ENCODE data around the gene CAGE1.
"Not testable (repeated sequence)": the region's sequence is repeated elsewhere in the genome, so short reads cannot be mapped to it uniquely, and the experiment has no call there.

Gene CAGE1

DNA sequence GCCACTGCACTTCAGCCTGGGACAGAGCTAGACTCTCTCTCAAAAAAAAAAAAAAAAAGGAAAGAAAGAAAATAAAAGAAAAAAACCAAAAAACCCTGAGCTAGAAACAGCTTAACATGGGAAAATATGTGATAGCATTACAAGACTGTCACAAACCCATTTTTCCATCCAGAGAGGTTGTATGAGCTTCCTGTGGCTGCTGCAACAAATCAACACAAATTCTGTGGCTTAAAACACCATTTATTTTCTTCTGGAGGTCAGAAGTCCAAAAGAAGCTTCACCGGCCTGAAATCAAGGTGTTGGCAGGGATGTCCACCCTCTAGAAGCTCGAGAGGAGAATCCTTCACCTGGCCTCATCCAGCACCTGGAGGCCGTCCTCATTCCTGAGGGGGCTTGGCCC lies 54.9 kb downstream of the CAGE1 start:
- DNase-seq, result no peak

DNA sequence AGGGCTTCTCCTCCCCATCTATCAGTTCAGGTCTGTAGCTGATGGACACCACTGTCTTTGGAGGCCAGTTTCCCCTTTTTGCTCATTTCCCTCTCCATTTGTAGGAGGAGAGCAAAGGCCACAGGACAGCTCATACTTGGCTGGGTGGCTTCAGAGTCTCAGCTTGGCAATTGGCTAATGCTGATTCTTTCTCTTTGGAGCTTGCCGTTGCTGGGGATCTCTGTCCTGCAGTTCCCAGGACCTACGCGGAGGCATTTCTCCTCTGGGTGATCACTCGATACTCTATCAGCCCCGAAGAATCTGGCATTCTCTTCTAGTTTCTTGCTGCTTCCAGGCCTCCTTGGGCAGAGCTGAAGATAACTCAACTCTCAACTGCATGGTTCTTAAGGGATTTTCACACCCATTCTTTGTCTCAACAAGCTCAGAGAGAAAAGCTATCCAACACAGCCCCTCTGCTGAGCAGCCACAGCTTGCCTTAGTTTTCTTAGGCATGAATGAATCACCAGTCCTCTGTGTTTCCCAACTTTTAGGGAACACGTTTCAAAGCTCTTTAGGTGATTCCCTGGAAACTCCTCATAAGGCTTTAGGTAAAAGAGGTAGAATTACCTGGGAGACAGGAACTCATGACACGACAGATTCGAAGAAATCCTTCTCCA lies 57.3 kb downstream of the CAGE1 start:
- DNase-seq, result no peak

DNA sequence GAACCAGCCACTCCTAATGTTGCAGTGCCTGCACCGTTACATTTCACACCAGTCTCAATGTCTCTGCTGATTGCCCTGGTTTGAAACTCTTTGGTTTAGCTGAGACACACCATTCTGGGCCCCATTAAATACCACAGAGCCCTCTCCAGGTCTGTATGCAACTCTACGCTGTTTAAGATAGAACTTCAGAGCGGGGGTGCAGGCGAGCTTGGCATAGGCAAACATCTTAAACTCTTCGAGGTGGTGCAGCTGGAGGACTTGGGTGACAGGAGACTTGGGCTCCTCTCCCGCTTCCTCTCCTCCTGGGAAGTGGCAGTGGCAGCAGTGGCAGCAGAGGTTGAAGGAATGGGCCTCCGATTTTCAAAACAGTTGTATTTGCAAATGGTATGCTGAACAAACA lies 58.1 kb downstream of the CAGE1 start:
- DNase-seq, result no peak

DNA sequence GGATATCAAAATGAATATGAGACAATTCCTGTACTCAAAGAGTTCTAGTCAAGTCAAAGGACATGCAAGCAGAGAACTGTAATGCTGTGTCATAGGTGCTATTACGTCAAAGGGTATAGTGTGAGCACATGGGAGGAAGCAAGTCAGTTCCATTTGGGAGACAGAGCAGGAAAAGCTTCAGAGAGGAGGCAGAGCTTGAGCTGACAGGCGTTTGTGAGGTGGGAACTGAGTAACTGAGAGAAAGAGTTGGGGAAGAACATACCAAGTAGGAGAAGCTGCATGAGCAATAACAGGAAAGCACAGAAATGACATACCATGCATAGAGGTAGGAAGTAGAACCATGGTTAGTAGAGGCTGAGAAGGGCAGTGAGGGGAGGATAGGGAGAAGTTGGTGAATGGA lies 61.3 kb downstream of the CAGE1 start:
- no peak for DNase-seq

DNA sequence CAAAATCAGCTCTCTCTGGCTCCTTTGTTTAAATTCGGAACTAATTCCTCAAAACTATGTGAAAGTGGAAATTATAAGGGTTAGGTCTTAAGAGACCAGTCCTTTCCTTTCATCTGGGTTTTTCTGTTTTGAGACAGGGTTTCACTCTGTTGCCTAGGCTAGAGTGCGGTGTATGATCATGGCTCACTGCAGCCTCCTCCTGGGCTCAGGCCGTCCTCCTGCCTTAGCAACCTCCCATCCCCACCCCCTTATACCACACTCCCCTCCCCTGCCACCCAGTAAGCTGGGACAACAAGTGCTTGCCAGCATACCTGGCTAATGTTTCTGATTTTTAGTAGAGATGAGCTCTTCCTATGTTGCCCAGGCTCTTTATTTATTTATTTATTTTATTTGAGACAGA lies 63.8 kb downstream of the CAGE1 start:
- DNase-seq, result no peak

DNA sequence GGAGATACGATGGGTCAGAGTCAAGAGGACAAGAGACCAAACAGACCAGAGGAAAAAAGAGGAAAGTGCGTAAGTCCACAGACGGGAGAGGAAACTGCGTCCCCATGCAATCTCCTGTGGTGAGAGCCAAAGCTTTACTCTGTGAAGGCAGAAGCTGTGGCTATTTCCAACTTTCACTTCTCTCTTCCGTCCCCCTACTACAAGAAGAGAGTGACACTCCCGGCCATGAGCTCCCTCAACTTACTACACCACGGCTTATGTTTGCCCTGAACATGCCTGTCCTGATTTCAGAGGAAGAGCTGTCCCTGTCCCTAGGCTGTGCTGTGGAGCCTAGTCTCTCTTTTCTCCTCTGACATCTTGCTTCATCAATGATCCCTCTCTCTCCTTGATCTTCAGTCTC lies 65.0 kb downstream of the CAGE1 start:
- DNase-seq, result no peak

DNA sequence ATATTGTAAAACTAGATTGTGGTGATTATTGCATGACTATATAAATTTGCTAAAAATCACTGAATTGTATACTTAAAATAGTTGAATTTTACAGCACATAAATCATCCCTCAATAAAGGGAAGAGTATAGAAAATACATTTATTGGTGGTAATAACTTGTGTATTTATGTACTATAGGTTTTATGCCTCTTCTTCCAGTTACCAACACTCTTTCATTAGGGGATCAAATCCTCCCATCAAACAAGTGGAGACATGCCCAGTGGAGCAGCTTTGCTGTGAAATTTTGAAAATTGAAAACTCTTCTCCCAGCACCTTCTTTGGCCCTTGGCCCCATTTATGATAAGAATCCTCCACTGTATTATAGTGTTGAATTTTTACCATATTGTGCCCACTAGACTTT lies 66.5 kb downstream of the CAGE1 start:
- DNase-seq, result no peak

DNA sequence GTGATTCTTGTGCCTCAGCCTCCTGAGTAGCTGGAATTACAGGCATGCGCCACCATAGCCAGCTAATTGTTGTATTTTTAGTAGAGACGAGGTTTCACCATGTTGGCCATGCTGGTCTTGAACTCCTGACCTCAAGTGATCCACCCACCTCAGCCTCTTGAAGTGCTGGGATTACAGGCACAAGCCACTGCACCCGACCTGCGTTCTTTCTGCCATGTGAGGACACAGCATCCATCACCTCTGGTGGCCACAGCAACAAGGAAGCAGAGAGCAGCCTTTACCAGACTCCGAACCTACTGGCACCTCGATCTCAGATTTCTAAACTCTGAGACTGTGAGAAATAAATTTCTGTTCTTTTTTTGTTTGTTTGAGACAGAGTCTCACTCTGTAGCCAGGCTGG lies 67.7 kb downstream of the CAGE1 start:
- not testable (repeated sequence) for DNase-seq

DNA sequence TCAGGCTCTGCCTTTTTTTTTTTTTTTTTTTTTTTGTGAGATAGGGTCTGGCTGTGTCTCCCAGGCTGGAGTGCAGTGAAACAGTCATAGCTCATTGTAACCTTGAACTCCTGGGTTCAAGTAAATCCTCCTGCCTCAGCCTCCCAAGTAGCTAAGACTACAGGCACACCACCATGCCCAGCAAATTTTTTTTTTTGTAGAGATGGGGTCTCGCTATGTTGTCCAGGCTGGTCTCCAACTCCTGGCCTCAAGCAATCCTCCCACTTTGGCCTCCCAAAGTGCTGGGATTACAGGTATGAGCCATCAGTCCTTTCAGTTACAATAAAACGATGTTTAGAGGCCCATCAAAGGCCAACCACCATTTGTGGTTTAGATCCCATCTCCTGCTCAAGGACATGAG lies 70.1 kb downstream of the CAGE1 start:
- DNase-seq, result not testable (repeated sequence)

DNA sequence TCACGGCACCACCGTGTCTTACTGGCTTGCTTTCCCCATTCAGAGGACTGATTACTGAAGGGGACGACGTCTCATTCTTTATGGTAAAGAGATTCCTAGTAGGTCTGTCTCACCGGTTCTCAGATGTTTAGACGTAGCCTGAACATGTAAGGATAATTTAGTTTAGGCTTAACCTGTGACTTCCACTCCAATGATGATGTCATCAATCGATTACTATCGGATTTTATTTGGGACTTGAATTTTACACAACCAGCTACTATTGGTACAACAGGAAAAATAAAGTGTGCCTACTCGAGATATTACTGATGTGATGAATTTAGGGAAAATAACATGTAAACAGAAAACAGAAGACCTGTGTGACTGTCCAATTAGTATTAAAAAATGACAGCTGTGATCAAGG lies 72.0 kb downstream of the CAGE1 start:
- no peak for DNase-seq

DNA sequence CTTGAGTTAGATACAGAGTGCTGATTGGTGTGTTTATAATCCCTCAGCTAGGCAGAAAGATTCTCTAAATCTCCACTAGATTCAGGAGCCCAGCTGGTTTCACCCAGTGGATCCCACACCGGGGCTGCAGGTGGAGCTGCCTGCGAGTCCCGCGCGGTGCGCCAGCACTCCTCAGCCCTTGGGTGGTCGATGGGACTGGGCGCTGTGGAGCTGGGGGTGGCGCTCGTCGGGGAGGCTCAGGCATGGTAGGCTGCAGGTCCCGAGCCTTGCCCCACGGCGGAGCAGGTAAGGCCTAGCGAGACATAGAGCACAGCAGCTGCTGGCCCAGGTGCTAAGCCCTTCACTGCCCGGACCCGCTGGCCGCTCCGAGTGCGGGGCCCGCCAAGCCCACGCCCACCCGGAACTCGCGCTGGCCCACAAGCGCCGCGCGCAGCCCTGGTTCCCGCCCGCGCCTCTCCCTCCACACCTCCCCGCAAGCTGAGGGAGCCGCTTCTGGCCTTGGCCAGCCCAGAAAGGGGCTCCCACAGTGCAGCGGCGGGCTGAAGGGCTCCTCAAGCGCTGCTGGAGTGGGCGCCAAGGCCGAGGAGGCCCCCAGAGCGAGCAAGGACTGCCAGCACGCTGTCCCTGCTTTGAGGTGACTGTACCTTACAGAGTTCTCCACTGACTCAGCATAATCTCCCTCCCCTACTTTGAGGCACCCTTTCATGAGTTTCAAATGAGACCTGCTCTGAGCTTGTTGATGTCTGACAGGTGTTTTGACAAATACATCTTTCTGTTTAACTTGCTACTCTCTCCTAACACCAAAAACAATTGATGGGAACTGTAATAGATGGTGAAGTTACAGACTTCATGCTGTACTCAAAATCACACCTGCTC lies 72.6 kb downstream of the CAGE1 start:
- DNase-seq, result no peak

DNA sequence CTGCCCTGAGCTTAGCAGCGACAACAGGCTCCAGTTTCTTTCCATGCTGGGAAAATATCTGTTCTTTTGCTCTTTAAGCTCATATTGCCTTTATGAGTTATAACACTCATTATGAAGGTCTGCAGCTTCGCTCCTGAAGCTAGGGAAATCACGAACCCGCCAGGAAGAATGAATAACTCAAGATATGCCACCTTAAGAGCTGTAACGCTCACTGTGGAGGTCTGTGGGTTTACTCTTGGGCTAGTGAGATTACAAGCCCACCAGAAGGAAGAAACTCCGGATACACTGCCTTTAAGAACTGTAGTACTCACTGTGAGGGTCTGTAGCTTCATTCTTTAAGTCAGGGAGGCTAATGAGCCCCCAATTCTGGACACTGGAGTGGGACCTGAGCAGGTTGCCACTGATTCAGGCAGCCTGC lies 73.6 kb downstream of the CAGE1 start:
- DNase-seq, result no peak

DNA sequence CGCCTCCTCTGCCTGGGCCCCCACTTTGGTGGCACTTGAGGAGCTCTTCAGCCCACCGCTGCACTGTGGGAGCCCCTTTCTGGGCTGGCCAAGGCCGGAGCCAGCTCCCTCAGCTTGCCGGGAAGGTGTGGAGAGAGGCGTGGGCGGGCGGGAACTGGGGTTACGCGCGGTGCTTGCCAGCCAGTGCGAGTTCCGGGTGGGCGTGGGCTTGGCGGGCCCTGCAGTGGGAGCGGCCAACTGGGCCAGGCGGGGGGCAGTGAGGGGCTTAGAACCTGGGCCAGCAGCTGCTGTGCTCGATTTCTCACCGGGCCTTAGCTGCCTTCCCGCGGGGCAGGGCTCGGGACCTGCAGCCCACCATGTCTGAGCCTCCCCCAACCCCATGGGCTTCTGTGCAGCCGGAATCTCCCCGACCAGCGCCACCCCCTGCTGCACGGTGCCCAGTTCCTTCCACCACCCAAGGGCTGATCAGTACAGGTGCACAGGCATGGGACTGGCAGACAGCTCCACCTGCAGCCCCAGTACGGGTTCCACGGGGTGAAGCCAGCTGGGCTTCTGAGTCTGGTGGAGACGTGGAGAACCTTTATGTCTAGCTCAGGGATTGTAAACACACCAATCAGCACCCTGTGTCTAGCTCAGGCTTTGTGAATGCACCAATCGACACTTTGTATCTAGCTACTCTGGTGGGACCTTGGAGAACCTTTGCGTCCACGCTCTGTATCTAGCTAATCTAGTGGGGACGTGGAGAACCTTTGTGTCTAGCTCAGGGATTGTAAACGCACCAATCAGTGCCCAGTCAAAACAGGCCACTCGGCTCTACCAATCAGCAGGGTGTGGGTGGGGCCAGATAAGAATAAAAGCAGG lies 74.2 kb downstream of the CAGE1 start:
- not testable (repeated sequence) for DNase-seq

DNA sequence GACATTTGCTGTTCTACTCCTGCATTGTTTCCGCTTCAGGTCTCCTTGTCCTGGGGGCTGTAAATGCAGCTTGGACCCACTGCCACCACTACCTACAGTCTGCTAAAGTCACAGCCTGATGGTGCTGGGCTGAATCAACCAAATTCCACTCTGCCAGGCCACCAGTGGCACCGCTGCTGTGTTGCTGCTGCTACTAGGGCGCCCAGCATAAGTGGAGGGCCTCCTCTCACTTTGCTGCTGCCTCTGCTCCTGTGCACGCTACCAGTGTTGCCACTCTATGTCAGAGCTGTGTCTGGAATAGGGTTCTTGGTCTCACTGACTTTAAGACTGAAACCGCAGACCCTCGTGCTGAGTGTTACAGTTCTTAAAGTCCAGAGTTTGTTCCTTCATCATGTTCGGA lies 75.1 kb downstream of the CAGE1 start:
- DNase-seq, result no peak

DNA sequence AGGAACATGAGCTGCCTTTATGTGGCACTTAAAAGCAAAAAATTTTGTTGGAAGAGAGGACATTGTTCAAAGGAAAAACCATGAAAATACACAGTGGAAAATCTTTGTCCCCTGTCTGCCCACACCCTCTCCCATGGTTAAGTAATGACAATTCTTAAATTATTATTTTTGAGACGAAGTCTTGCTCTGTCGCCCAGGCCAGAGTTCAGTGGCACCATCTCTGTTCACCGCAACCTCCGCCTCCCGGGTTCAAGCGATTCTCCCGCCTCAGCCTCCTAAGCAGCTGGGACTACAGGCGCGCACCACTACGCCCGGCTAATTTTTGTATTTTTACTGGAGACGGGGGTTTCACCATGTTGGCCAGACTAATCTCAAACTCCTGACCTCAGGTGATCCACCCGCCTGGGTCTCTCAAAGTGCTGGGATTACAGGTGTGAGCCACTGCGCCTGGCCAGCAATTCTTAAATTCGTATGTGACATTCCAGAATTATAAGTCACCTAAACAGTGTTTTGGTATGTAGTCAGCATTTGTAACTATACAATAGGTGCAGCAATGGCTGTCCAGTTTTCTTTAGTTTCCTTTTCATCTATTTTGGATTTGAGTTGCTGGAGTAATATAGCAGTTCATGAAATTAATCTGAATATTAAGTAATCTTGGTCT lies 75.9 kb downstream of the CAGE1 start:
- DNase-seq, result no peak

DNA sequence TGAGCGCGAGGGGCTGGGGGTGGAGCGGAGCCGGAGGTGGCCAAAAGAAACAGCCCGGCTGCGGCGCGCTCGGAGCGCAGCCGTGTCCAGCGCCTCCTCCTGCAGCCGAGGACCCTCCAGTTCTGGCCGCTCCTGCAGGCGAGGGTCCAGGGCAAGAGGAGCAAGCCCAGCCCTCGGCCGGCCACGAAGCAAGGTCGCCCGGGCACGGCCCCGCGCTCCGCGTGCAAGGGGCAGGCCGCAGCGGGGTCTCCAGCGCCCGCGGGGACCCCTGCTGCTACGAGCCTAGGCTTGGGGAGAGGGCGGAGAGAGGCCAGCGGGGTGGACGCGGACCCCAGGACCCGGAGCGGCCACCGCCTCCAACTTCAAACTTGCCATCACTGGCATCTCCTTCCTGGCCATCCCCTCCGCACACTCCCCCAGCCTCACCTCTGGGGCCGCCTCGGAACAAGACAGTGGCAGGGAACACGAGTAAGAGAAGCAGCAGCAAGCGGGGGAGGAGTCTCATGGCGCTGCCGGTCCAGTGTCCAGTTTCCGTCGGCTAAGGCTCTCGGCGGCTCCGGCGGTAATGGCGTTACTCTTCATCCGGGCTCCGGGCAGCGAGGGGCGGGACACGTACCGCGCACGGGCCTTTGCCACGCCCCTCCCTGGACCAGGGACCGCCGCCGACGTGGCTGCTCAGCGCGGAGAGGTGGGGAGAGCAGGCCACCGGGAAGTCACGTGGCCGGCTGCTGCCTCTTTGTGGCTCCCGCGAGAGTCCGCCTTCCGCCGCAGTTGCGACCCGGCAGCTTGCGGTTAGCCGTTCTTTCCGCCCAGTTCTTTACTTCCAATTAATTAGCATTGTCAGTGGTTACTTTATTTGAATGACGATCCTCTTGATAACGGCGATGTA lies 76.7 kb downstream of the CAGE1 start, which contains the start of gene SSR1:
Gene SSR1 (minus strand): TSS at position 584 of the 889 bp plus-strand sequence. CDS start 79 bp downstream, at position 505.
- DNase-seq, result peak; percentile 88

DNA sequence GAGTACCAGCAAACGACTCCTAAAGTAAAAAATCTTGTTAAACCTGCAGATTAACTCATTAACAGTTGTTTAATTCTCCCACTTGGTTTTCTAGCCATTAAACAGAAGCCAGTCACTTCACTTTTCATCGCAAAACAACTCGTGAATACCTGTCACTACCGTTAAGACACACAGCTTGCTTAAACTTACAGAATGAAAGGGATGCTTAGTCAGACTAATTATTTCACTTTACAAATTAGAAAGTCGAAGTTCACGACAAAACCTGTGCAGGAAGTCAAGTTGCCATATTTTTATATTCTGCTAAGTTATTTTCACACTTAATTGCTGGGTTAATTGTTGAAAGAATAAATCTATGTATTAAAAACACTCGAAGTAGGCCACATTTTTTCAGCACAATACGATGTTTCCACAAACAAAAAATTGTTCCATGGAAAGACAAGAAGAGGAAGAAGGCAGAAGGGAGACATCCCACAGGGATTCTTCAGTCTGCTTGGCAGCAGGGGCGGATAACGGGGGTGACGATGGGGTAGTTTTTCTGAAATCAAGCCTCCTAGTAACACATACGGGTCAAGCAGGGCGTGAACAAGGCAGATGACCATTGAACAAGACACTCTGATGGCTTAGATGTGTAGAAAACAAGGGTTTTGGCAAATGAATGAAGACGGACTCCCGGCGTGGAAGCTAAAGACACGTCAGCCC lies 77.5 kb downstream of the CAGE1 start:
- DNase-seq, result no peak

DNA sequence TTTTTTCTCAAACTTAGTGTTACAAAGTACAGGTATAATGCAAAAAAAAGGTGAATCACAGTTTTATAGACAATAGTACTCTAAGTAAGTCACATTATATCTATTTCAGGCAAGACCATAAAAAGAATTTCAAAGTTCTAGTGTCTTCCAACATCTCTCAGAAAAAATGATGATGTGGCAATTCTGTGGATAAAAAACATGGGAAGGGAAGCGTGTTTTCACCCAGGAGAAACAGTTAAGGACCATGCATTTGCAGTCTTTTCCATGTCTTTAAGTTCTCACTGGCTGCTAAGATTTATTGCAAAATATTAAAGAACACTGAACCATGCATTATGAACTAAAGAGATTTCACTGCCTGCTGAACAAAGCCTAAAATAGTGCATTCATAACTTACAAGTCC lies 78.4 kb downstream of the CAGE1 start:
- DNase-seq, result no peak

DNA sequence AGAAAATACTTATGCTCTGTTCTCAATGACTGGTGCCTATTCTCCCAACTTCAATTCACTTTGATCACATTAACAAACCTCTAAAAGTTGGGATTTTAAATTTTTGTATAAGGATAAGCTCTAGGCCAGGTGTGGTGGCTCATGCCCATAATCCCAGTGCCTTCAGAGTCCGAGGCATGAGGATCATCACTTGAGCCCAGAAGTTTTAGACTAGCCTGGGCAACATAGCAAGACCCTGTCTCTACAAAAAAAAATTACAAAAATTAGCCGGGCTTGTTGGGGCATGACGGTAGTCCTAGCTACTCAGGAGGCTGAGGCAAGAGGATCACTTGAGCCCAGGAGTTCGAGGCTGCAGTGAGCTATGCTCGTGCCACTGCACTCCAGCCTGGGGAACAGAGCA lies 80.5 kb downstream of the CAGE1 start:
- no peak for DNase-seq

DNA sequence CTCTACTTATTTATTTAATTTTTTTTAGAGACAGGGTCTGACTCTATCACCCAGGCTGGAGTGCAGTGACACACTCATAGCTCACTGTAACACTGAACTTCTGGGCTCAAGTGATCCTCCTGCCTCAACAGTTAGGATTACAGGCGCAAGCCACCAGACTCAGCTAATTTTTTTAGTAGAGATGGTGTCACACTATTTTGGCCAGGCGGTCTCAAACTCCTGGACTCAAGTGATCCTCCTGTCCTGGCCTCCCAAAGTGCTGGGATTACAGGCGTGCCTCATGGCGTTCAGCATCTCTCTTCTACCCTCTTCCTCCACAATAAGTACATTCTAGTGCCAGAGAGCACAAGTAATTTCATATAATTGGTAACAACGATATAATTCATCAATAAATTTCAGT lies 82.0 kb downstream of the CAGE1 start:
- DNase-seq, result no peak

DNA sequence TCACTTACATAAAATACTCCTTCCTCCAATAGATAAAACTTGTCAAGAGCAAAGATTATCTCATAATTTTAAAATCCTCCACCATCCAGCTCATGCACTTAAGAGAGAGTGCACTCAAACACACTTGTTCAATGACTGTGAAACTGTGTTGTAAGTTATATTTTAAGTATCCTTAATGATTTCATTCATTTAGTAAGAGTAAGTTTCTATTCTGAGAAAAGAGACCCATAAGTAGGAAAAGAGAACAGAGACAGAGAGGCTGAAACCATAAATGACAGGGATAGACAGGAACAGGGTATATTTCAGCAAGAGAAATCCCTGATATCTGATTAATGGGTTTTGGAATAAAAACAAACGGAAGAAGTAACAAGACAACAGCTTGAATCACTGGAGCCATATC lies 84.7 kb downstream of the CAGE1 start:
- no peak for DNase-seq
